Activated naive CD8-positive, alpha-beta T cell treated with anti-CD3 and anti-CD28 coated beads for 36 hours (primary cell): ENCODE data around the gene VEPH1. TPM values are rescaled to one million over a fixed set of nuclear protein-coding genes. Genes with fewer than 3 reads are reported as not detected.
"Not testable (repeated sequence)": the region's sequence is repeated elsewhere in the genome, so short reads cannot be mapped to it uniquely, and the experiment has no call there.

ENCODE experiments used
- DNase-seq: peaks from one replicate; pipeline ENCODE4 v3.0.0; 2021
- H3K27ac Mint-ChIP-seq: one replicate; pipeline ENCODE4 v1.8.0; 2022; ENCODE audit warnings: mild to moderate bottlenecking, moderate library complexity, mixed read lengths
- H3K27me3 Mint-ChIP-seq: one replicate; pipeline ENCODE4 v1.8.0; 2022; ENCODE audit warnings: mild to moderate bottlenecking, mixed read lengths
- H3K36me3 Mint-ChIP-seq: one replicate; pipeline ENCODE4 v1.8.0; 2021; ENCODE audit warnings: mild to moderate bottlenecking, mixed read lengths
- H3K4me1 Mint-ChIP-seq: one replicate; pipeline ENCODE4 v1.8.0; 2021; ENCODE audit warnings: mixed read lengths
- H3K4me3 Mint-ChIP-seq: one replicate; pipeline ENCODE4 v1.8.0; 2022; ENCODE audit warnings: mild to moderate bottlenecking, moderate library complexity, mixed read lengths
- H3K9me3 Mint-ChIP-seq: one replicate; pipeline ENCODE4 v1.8.0; 2022; ENCODE audit warnings: mixed read lengths
- total RNA-seq, 2 experiments: library from RNA; stranded (reverse); gene quantifications; one replicate each; pipeline ENCODE4 v1.2.3, GENCODE V29; 2021

Gene VEPH1
- total RNA-seq, 2 experiments from 2014 or later, result not detected

GRCh38 chr3:157353652-157354051, 149.6 kb downstream of the VEPH1 start:
- Mint-ChIP-seq H3K9me3 (peaks cover 17% of the 10 kb centered on the region), H3K27me3 (no peaks in the 10 kb centered on the region), H3K4me3 (no peak overlapping the region), H3K27ac (no peak overlapping the region), H3K4me1 (no peaks in the 10 kb centered on the region), H3K36me3 (peaks cover 1% of the 10 kb centered on the region)
- DNase-seq, result no peak

- Mint-ChIP-seq H3K27ac (no peak overlapping the region), H3K4me1 (no peaks in the 10 kb centered on the region), H3K27me3 (no peaks in the 10 kb centered on the region), H3K36me3 (peaks cover 1% of the 10 kb centered on the region), H3K4me3 (no peak overlapping the region), H3K9me3 (peaks cover 21% of the 10 kb centered on the region)
- DNase-seq, result no peak
These were observed 151.2 kb downstream of the VEPH1 start for GRCh38 chr3:157351981-157352380.

DNA sequence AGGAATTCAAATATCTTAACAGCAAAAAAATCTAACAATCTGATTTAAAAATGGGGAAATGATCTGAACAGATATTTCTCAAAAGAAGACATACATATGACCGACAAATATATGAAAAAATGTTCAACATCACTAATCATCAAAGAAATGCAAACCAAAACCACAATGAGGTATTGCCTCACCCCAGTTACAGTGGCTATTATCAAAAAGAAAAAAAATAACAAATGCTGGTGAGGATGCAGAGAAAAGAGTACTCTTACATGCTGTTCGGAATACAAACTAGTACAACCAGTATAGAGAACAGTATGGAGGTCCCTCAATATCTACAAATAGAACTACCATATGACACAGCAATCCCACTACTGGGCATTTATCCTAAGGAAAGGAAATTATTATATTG, 152.6 kb downstream of the VEPH1 start:
- H3K9me3 Mint-ChIP-seq, result peaks cover 21% of the 10 kb centered on the region
- not testable (repeated sequence) for H3K4me1 Mint-ChIP-seq, H3K4me3 Mint-ChIP-seq, H3K27ac Mint-ChIP-seq, DNase-seq, H3K36me3 Mint-ChIP-seq, H3K27me3 Mint-ChIP-seq

GRCh38 chr3:157348304-157349075, 154.7 kb downstream of the VEPH1 start:
- DNase-seq, H3K27me3 Mint-ChIP-seq, H3K4me3 Mint-ChIP-seq, H3K4me1 Mint-ChIP-seq, H3K27ac Mint-ChIP-seq, H3K36me3 Mint-ChIP-seq: not testable (repeated sequence)
- peaks cover 26% of the 10 kb centered on the region for H3K9me3 Mint-ChIP-seq

GRCh38 chr3:157347577-157348303, 155.5 kb downstream of the VEPH1 start:
- H3K36me3 Mint-ChIP-seq, result peaks cover 1% of the 10 kb centered on the region
- no peak overlapping the region for H3K27ac Mint-ChIP-seq
- no peaks in the 10 kb centered on the region for H3K27me3 Mint-ChIP-seq
- peaks cover 31% of the 10 kb centered on the region for H3K9me3 Mint-ChIP-seq
- no peaks in the 10 kb centered on the region for H3K4me1 Mint-ChIP-seq
- no peak for DNase-seq
- H3K4me3 Mint-ChIP-seq, result no peak overlapping the region

DNA sequence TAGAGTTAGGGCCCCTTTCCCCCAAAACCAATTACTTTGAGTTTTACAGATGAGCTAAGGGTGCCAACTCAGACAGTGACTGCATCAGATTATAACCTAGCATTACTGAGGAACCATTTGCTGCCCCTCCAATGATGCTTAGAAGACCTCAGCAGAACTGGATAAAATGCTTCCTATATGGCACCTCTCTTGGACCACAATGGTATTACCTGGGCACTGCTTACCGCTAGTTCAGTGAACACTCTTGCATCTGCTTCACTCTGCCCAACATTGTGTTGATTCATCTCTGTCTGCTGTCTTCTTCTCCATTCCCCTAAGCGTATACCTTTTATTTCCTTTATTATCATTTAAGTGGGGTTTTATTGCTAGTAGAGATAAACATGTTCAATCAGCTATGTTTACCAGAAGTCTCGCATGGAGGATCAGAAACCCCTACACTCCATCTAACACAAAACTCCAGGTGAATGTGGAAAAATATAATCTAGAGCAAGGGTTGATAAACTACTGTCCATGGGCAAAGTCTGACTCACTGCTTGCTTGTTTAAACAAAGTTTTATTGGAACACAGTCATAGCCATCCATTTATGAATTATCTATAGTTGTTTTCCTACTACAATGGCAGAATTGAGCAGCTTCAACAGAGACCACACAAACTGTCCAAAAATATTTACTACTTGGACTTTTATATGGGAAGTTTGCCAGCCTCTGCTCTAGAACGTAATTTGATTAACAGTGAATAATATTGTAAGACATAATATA, 166.8 kb downstream of the VEPH1 start:
- H3K27ac Mint-ChIP-seq, result no peak overlapping the region
- peaks cover 5% of the 10 kb centered on the region for H3K9me3 Mint-ChIP-seq
- no peaks in the 10 kb centered on the region for H3K27me3 Mint-ChIP-seq
- no peak for DNase-seq
- no peak overlapping the region for H3K4me3 Mint-ChIP-seq
- H3K36me3 Mint-ChIP-seq, result peaks cover 13% of the 10 kb centered on the region
- no peaks in the 10 kb centered on the region for H3K4me1 Mint-ChIP-seq

GRCh38 chr3:157335233-157336076, 167.8 kb downstream of the VEPH1 start:
- no peaks in the 10 kb centered on the region for H3K4me1 Mint-ChIP-seq
- no peak for DNase-seq
- H3K27ac Mint-ChIP-seq, result no peak overlapping the region
- H3K4me3 Mint-ChIP-seq, result no peak overlapping the region
- no peaks in the 10 kb centered on the region for H3K9me3 Mint-ChIP-seq
- no peaks in the 10 kb centered on the region for H3K27me3 Mint-ChIP-seq
- H3K36me3 Mint-ChIP-seq, result peaks cover 13% of the 10 kb centered on the region

DNA sequence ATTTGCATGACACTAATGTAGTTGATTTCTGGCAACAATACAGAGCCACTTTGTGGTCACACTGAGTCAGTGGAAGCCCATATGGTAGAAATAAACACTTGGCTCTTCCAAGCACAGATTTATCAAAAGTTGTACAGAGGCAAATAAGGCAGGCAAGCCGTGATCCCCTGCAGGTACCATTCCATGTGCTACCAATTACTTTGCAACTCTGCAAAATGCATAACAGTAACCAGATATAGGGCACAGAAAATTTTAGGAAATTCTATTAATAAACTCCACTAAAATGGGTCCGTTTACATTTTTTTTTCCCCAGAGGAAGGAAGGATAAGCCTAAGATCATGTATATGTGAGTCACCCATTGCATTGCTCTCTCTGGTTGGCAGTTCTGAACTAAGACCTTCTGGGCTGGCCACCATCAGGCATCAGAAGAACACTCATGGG, 169.6 kb downstream of the VEPH1 start:
- Mint-ChIP-seq H3K4me3 (no peak overlapping the region), H3K4me1 (peaks cover 1% of the 10 kb centered on the region), H3K27me3 (no peaks in the 10 kb centered on the region), H3K9me3 (no peaks in the 10 kb centered on the region), H3K36me3 (peaks cover 13% of the 10 kb centered on the region), H3K27ac (no peak overlapping the region)
- no peak for DNase-seq

GRCh38 chr3:157330206-157330605, 173.0 kb downstream of the VEPH1 start:
- Mint-ChIP-seq H3K36me3 (peaks cover 9% of the 10 kb centered on the region), H3K27me3 (no peaks in the 10 kb centered on the region), H3K9me3 (no peaks in the 10 kb centered on the region), H3K4me1 (peaks cover 1% of the 10 kb centered on the region), H3K27ac (no peak overlapping the region), H3K4me3 (no peak overlapping the region)
- no peak for DNase-seq

- Mint-ChIP-seq H3K27me3 (no peaks in the 10 kb centered on the region), H3K4me3 (no peak overlapping the region), H3K27ac (no peak overlapping the region), H3K36me3 (peaks cover 7% of the 10 kb centered on the region), H3K9me3 (no peaks in the 10 kb centered on the region), H3K4me1 (peaks cover 1% of the 10 kb centered on the region)
- DNase-seq, result no peak
These were observed 173.7 kb downstream of the VEPH1 start for GRCh38 chr3:157329551-157329950.

DNA sequence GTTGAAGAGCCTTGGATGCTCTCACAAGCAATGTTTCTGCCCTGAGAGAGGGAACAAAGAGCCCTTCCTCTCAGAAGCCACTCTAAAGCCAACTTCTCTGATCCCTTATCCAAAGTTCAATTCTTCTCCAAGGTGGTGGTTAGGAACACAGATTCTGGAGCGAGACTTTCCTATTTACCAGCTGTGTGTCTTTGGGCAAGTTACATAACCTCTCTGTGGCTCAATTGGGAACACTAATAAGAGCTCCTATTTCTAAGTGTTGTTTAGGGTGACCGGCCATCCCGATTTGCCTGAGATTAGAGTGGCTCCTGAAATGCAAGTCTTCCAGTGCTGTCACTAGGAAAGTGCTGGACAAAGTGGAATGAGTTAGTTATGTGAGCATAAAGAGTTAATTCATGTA, 175.4 kb downstream of the VEPH1 start:
- no peak overlapping the region for H3K27ac Mint-ChIP-seq
- H3K27me3 Mint-ChIP-seq, result no peaks in the 10 kb centered on the region
- no peaks in the 10 kb centered on the region for H3K36me3 Mint-ChIP-seq
- no peak for DNase-seq
- peaks cover 1% of the 10 kb centered on the region for H3K4me1 Mint-ChIP-seq
- no peaks in the 10 kb centered on the region for H3K9me3 Mint-ChIP-seq
- no peak overlapping the region for H3K4me3 Mint-ChIP-seq

GRCh38 chr3:157327018-157327417, 176.2 kb downstream of the VEPH1 start:
- no peak overlapping the region for H3K27ac Mint-ChIP-seq
- H3K4me1 Mint-ChIP-seq, result peaks cover 1% of the 10 kb centered on the region
- H3K36me3 Mint-ChIP-seq, result no peaks in the 10 kb centered on the region
- H3K4me3 Mint-ChIP-seq, result no peak overlapping the region
- no peaks in the 10 kb centered on the region for H3K9me3 Mint-ChIP-seq
- no peaks in the 10 kb centered on the region for H3K27me3 Mint-ChIP-seq
- no peak for DNase-seq

DNA sequence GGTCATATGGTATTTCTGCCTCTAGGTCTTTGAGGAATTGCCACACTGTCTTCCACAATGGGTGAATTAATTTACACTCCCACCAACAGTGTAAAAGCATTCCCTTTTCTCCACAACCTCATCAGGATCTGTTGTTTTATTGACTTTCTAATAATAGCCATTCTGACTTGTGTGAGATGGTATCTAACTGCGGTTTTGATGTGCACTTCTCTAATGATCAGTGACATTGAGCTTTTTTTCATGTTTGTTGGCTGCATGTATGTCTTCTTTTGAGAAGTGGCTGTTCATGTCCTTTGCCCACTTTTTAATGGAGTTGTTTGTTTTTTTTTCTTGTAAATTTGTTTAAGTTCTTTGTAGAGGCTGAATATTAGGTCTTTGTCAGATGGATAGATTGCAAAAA, 178.3 kb downstream of the VEPH1 start:
- H3K36me3 Mint-ChIP-seq, DNase-seq, H3K4me3 Mint-ChIP-seq, H3K27ac Mint-ChIP-seq, H3K9me3 Mint-ChIP-seq, H3K27me3 Mint-ChIP-seq, H3K4me1 Mint-ChIP-seq: not testable (repeated sequence)

DNA sequence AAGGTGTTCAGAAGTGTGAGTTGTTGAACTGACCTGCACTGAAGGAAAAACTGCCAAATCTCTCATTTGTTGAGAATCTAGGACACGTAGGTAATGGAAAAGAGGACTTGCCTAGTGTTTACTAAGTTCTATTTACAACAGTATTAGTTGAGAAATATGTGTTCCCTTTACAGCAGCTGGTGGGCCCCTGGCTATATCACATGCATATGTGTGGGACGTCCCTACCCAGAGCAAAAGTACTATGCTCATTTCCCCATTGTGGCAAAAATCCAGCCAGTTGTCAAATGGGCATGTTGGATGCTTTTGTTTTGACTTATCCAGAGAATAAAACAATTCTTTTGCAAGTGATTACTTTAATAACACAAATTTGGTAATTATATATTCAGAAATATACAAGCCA, 179.9 kb downstream of the VEPH1 start:
- H3K27ac Mint-ChIP-seq, result no peak overlapping the region
- H3K36me3 Mint-ChIP-seq, result no peaks in the 10 kb centered on the region
- H3K9me3 Mint-ChIP-seq, result peaks cover 1% of the 10 kb centered on the region
- no peaks in the 10 kb centered on the region for H3K27me3 Mint-ChIP-seq
- H3K4me1 Mint-ChIP-seq, result no peaks in the 10 kb centered on the region
- no peak for DNase-seq
- H3K4me3 Mint-ChIP-seq, result no peak overlapping the region
